ENCODE measurements around the gene STK25. TPM values are rescaled to one million over a fixed set of nuclear protein-coding genes. Genes with fewer than 3 reads are reported as not detected.

Gene STK25
- polyA plus RNA-seq, 3 donors: 62.7 to 215 (median 69.5) TPM

GRCh38 chr2:241499146-241499965 is 9.0 kb downstream of the STK25 start:
- peaks cover 36 to 69% of the 10 kb centered on the region in 2 donors for H3K36me3 ChIP-seq (replicated peaks in 1 of 2; ENCODE audit: control insufficient read depth in 1 of 2, insufficient read depth in 2 of 2, low read length in 2 of 2)
- H3K27me3 Mint-ChIP-seq (ENCODE audit: low read depth in 3 of 3): peaks cover 0 to 2% (median 1%) of the 10 kb centered on the region in 3 donors

More at GRCh38 chr2:241499146-241499965, 9.0 kb downstream of the STK25 start:
- Mint-ChIP-seq H3K4me3 (no peak overlapping the region), H3K4me1 (no peaks in the 10 kb centered on the region), H3K36me3 (peaks cover 38 to 77% of the 10 kb centered on the region in 2 donors), H3K9me3 (no peaks in the 10 kb centered on the region), H3K27ac (no peak overlapping the region)
- Histone ChIP-seq H3K27me3 (ENCODE audit: control insufficient read depth in 2 of 2, insufficient read depth in 2 of 2, low read length in 2 of 2) (no peaks in the 10 kb centered on the region), H3K79me2 (ENCODE audit: insufficient read depth, low read length) (no peaks in the 10 kb centered on the region), H3K9ac (ENCODE audit: insufficient read depth, low read length, poor library complexity, severe bottlenecking) (no peak overlapping the region), H4K20me1 (ENCODE audit: insufficient read depth, low read length) (peaks cover 22% of the 10 kb centered on the region), H3K4me2 (replicated peaks; ENCODE audit: extremely low read depth, low read length, poor library complexity, severe bottlenecking) (no peak overlapping the region), H3K4me3 (replicated peaks in 1 of 3; ENCODE audit: low read depth in 2 of 3, low read length in 3 of 3) (no peak overlapping the region), H3K9me3 (replicated peaks in 1 of 2; ENCODE audit: control insufficient read depth in 1 of 2, insufficient read depth in 1 of 2, low read length in 2 of 2) (no peaks in the 10 kb centered on the region), H3K27ac (ENCODE audit: low read depth in 1 of 2, low read length in 2 of 2) (no peak overlapping the region), H2AFZ (ENCODE audit: insufficient read depth, low read depth, low read length, poor library complexity, severe bottlenecking) (no peak overlapping the region), H3K4me1 (ENCODE audit: control insufficient read depth in 1 of 2, insufficient read depth in 2 of 2, low read length in 2 of 2) (no peaks in the 10 kb centered on the region)
- DNase-seq: no peak
- TF ChIP-seq CTCF (IDR thresholded peaks at IDR 0.05): no peak
- WGBS (ENCODE audit: insufficient coverage): 98% methylated on average over 24 of the region's 28 CpGs
- intact Hi-C loops (cut with micrococcal nuclease): no loop called here

All from CD14-positive monocyte (primary cell).